ENCODE measurements around the gene ERAP2.
"Not testable (repeated sequence)": the region's sequence is repeated elsewhere in the genome, so short reads cannot be mapped to it uniquely, and the experiment has no call there.

ERAP2 gene

GRCh38 chr5:96901384-96901783 is 25.1 kb downstream of the ERAP2 start:
- DNase-seq (ENCODE audit: low spot score), result no peak

DNA sequence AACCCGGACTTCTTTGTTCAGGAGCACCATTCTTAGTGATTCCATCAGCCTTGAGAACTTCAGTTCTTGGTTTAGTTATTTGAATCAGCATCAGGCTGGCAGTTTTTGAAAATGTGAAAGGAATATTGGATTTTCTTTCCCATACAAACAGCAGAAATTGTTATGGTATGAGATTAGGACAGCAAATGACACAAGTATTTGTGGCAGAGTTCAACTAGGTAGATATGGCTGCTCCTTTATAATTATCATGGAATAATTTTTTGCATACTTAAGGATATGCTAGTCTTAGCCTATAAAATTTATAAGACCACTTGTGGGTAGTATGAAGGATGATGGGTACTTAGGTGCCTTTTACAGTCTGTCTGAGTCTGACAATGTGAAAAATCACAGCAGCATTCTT is 25.5 kb downstream of the ERAP2 start:
- DNase-seq (ENCODE audit: low spot score), result no peak

- no peak for DNase-seq (ENCODE audit: low spot score)
Measured at GRCh38 chr5:96902876-96903275, 26.6 kb downstream of the ERAP2 start.

DNA sequence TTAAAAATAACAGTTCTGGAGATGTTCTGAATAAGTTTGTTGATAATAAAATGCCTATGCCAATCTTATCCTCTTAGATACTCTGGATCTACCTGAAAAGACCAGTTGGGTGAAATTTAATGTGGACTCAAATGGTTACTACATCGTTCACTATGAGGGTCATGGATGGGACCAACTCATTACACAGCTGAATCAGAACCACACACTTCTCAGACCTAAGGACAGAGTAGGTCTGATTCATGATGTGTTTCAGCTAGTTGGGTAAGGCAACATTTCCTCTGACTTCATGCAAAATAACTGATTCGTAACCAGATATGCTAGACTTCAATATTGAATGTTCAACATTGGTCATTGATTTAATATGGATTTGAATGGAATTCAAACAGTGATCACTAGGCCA is 27.0 kb downstream of the ERAP2 start:
- DNase-seq (ENCODE audit: low spot score), result no peak

DNA sequence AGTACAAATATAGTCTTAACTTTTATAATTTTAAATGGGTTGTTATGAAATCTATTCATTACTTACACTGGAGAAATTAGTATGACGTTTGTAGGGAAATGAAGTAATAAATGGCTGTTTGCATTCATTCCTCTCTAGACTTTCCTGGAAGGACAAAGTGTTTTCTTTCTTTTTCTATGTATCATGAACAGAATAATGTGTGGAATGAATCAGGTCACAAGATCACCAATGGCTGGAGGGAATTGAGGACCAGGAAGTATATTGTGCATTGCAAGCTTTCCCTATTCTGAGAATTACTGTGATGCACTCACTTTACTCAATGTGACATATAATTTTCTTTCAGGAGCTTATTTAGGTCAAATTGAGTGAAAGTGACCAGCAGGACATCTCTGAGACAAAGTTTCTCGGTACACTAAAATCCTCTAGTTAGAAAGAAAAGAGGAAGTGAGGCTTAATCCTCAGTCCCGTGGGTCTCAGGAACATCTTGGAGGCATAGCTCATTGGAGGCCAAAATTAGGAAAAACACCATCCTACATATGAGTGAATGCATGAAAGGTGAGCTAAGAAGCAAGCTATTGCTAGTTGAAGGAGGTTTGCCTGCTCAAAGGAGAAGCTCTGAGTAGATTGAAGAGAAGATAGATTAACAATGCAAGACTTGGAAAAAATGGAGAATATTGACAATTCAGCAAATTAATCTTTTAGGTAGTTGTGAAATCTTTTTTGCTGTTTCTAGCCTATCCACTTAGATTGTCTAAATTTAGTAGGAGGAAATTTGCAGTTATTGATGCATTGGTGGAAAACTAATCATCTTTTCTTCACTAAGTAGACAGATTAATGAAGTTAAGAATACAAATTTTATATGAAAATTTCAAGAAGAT is 28.0 kb downstream of the ERAP2 start:
- no peak for DNase-seq (ENCODE audit: low spot score)

DNA sequence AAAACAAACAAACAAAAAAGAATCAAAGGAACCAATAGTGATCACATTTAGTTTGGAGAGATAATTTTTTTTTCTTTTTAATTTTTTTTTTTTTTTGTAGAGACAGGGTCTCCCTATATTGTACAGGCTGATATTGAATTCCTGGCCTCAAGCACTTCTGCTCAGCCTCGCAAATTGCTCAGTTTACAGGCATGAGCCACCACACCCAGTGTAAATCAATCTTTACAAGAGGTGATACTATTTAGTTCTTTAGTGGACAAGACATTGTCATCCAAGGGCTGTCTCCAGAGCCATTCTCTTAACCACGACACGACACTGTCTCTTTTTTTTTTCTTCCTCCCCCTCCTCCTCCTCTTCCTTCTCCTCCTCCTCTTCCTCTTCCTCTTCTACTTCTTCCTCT is 29.6 kb downstream of the ERAP2 start:
- no peak for DNase-seq (ENCODE audit: low spot score)

DNA sequence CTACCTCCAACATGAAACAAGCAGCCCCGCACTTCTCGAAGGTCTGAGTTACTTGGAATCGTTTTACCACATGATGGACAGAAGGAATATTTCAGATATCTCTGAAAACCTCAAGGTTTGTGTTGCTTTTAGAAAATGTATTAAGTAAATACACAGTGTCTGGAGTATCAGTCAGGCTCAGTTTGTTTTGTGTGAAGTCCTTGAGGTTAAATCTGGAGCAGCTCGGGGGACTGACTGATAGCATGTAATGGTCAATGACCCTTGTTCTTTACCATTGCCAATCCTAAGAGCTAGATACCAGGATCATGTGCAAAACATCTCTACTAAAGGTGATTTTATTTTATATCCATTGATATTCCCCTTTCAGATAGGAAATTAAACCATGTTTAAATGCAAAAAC is 32.7 kb downstream of the ERAP2 start:
- DNase-seq (ENCODE audit: low spot score), result no peak

GRCh38 chr5:96909435-96909834 is 33.1 kb downstream of the ERAP2 start:
- DNase-seq (ENCODE audit: low spot score), result no peak

DNA sequence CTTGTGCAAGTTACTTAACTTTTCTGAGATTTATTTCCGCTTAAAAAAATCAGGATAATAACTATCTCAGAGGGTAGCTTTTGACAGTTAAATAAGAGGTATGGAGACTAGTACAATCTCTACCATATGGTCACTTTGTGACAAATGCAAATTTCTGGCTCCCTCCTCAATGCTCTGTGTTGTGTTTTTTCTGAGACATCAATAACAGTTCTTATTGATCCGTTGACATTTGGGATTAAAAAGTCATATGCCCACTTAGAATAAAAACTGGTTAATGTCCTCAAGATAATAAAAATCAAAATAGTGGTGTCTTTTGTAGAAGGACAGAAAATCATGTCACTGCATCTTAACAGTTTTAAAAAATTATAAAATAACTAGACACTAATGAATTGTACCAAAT is 34.8 kb downstream of the ERAP2 start:
- DNase-seq (ENCODE audit: low spot score), result no peak

- no peak for DNase-seq (ENCODE audit: low spot score)
Measured at GRCh38 chr5:96913233-96913632, 36.9 kb downstream of the ERAP2 start.

DNA sequence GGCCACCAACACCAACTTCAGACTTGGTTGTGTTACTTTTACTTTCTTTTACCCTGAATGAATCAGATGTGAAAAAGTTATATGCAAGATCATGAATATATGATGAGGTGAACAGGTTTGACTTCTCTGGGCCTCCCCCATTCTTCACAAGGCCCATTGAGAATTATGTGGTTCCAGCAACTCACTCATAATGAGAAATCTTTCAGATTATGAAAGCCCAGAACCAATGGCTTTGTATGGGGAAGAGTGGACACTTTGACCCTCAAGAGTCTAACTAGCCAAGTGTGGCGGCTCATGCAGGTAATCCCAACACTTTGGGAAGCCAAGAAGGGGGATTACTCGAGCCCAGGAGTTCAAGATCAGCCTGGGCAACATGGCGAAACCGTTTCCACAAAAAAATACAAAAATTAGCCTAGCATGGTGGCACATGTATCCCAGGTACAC is 43.5 kb downstream of the ERAP2 start:
- no peak for DNase-seq (ENCODE audit: low spot score)

DNA sequence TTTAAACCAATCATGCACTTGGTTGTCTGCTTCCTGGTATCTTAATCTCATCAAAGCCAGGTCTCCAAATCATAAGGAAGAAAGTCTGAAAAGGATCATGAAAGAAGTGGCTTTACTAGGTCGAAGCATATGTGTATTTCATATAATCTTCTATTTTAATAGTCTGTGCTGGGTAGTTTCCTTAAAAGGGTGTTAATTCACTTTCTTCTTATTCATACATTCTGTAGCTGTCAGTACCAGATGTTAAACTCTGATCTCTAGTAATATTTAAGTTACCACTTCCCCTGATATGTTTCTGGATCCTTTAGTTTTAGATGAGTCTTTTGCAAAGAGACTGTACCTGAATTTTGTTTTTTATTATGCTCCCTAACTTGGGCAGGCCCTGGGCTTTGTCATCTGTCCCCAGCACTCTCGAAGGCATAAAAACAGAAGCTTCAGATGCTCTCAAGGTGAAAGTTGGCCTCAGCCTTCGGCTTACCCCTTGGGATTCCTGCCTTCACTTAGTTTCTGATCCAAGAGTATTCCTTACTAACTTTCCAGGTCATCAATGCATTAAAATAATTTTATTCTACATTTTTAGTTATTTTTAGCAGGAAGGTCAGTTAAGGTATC is 44.5 kb downstream of the ERAP2 start:
- DNase-seq (ENCODE audit: low spot score), result no peak

GRCh38 chr5:96922499-96923244 is 46.4 kb downstream of the ERAP2 start:
- no peak for DNase-seq (ENCODE audit: low spot score)

GRCh38 chr5:96924016-96924443 is 47.7 kb downstream of the ERAP2 start:
- DNase-seq (ENCODE audit: low spot score), result no peak

DNA sequence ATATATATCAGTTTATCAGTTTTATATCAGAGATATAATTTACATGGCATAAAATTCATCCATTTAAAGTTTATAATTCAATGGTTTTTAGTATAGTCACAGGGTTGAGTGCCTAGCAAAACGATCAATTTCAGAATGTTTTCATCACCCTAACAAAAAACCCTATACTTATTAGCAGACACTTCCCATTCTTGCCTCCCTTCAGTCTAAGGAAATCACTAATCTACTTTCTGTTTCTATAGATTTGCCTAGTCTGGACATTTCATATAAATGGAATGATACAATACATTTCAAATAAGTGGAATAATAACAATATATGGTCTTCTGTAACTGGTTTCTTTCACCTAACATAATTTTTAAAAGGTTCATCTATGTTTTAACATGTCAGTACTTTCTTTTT is 50.0 kb downstream of the ERAP2 start:
- DNase-seq (ENCODE audit: low spot score), result no peak

- no peak for DNase-seq (ENCODE audit: low spot score)
Measured at GRCh38 chr5:96927008-96927407, 50.7 kb downstream of the ERAP2 start.

DNA sequence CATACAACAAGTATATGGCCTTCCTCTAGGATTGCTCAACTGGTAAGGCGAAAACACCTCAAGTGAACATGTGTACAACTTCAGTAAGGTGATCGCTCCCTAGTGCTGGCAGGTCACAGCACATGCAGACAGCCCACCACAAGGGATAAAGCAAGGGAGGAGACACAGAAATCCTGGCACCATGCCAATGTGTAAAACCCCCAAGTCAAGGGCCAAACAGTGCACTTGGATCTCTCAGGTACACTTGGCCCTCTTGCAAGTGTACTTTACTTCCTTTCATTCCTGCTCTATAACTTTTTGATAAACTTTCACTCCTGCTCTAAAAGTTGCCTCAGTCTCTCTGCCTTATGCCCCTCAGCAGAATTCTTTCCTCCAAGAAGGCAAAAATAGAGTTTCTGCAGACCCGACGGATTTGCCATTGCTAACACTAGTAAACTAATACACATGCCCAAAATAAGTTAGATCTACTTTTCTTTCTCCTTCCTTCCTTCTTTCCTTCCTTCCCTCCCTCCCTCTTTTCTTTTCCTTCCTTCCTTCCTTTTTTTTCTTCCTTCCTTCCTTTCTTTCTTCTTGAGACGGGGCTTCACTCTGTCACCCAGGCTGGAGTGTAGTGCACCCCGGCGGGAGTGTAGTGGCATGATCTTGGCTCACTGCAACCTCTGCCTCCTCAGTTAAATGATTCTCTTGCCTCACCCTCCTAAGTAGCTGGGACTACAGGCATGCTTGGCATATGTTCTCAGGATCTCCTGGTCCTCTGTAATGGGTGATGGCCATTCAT is 52.8 kb downstream of the ERAP2 start:
- no peak for DNase-seq (ENCODE audit: low spot score)

- no peak for DNase-seq (ENCODE audit: low spot score)
Measured at GRCh38 chr5:96930058-96930457, 53.8 kb downstream of the ERAP2 start.

DNA sequence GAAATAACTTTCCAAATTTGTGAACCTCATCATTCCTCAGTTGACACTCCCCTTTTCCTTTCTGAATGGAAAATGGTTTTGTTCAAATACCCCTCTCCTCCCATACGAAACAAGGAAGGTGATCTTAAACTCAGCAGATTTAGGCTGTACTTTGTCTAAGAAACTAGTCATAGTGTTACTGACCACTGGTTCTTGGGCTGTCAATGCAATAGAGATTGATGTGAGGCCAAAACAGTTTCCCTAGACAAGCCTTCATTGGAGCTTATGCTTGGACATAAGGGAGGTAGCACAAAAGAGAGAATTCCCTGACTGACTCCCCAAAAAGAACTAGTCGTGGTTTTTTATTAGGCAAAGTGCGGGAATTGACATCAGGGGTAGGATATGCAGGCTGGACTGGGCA is 54.3 kb downstream of the ERAP2 start:
- DNase-seq (ENCODE audit: low spot score), result no peak

- not testable (repeated sequence) for DNase-seq (ENCODE audit: low spot score)
Measured at GRCh38 chr5:96931037-96931436, 54.7 kb downstream of the ERAP2 start.

DNA sequence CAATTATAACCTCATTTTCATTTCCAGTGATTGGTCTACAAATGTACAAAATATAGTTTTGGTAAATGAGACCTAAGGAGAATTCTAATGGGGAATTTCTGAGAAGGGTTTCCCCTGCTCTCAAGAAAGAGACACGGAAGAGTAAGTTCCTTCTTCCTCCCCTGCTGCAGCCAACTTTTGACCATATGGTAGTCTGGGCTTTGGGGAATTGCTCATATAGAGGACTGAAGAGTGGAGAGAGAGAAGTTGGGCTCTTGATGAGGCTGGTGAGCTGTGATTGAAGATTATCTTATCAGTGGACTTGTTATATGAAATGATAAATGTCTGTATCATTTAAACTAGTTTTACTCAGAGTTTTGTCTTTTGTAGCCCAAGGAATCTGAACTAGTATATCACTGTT is 55.3 kb downstream of the ERAP2 start:
- no peak for DNase-seq (ENCODE audit: low spot score)

GRCh38 chr5:96932026-96932425 is 55.7 kb downstream of the ERAP2 start:
- DNase-seq (ENCODE audit: low spot score), result no peak

Measured in GM03348 (cell line).